Activated T-cell treated with anti-CD3 and anti-CD28 coated beads for 24 hours (primary cell): Measurements from ENCODE around the gene DISC1.
"Not testable (repeated sequence)": the region's sequence is repeated elsewhere in the genome, so short reads cannot be mapped to it uniquely, and the experiment has no call there.

Experiments
- DNase-seq: peaks from one replicate; pipeline ENCODE4 v3.0.0-alpha.2; 2020; ENCODE audit warnings: low read depth

DISC1 gene

GRCh38 chr1:231959225-231959884 is 332.8 kb downstream of the DISC1 start:
- no peak for DNase-seq

- not testable (repeated sequence) for DNase-seq
Observed at GRCh38 chr1:231961801-231962200, 335.2 kb downstream of the DISC1 start.

- no peak for DNase-seq
Observed at GRCh38 chr1:231962636-231963035, 336.0 kb downstream of the DISC1 start.

GRCh38 chr1:231964241-231964640 is 337.7 kb downstream of the DISC1 start:
- no peak for DNase-seq

GRCh38 chr1:231964961-231965360 is 338.4 kb downstream of the DISC1 start:
- no peak for DNase-seq

GRCh38 chr1:231965615-231966014 is 339.0 kb downstream of the DISC1 start:
- DNase-seq: no peak

- DNase-seq: no peak
Observed at GRCh38 chr1:231966983-231967382, 340.4 kb downstream of the DISC1 start.

GRCh38 chr1:231969076-231969475 is 342.5 kb downstream of the DISC1 start:
- no peak for DNase-seq

- DNase-seq: not testable (repeated sequence)
Observed at GRCh38 chr1:231969761-231970160, 343.2 kb downstream of the DISC1 start.

- no peak for DNase-seq
Observed at GRCh38 chr1:231970684-231971083, 344.1 kb downstream of the DISC1 start.

GRCh38 chr1:231971397-231972110 is 345.0 kb downstream of the DISC1 start:
- no peak for DNase-seq

- no peak for DNase-seq
Observed at GRCh38 chr1:231972111-231972445, 345.5 kb downstream of the DISC1 start.

GRCh38 chr1:231973830-231974229 is 347.2 kb downstream of the DISC1 start:
- no peak for DNase-seq

GRCh38 chr1:231976231-231976630 is 349.6 kb downstream of the DISC1 start:
- no peak for DNase-seq

GRCh38 chr1:231981675-231982074 is 355.1 kb downstream of the DISC1 start:
- no peak for DNase-seq

- no peak for DNase-seq
Observed at GRCh38 chr1:231982871-231983587, 356.4 kb downstream of the DISC1 start.

- DNase-seq: no peak
Observed at GRCh38 chr1:231983588-231984193, 357.1 kb downstream of the DISC1 start.

- no peak for DNase-seq
Observed at GRCh38 chr1:231985296-231986023, 358.9 kb downstream of the DISC1 start.

GRCh38 chr1:231986631-231987336 is 360.2 kb downstream of the DISC1 start:
- DNase-seq: no peak

GRCh38 chr1:231990388-231990787 is 363.8 kb downstream of the DISC1 start:
- no peak for DNase-seq

- no peak for DNase-seq
Observed at GRCh38 chr1:231991231-231991630, 364.6 kb downstream of the DISC1 start.
